ENCODE results near the gene RASL11A. TPM values are rescaled to one million over a fixed set of nuclear protein-coding genes. Genes with fewer than 3 reads are reported as not detected.

Gene RASL11A
- total and polyA plus RNA-seq, 2 of the 13 experiments (the other 11 are each of a cell fraction or from before 2014, with no cell fraction given), result 3.0 to 4.1 TPM

GRCh38 chr13:27276188-27276587 is 5.6 kb downstream of the RASL11A start:
- Histone ChIP-seq H3K36me3 (replicated peaks in 1 of 2; ENCODE audit: control insufficient read depth in 1 of 2, insufficient read depth in 2 of 2, low read length in 2 of 2) (no peaks in the 10 kb centered on the region), H2AFZ (ENCODE audit: low read length) (no peak overlapping the region), H3K9me3 (ENCODE audit: low read length) (no peaks in the 10 kb centered on the region), H3K4me3 (replicated peaks in 1 of 3; ENCODE audit: insufficient read depth in 1 of 3, low read depth in 2 of 3, low read length in 3 of 3) (no peak overlapping the region), H3K9ac (ENCODE audit: insufficient read depth, low read depth, low read length) (no peak overlapping the region), H3K79me2 (ENCODE audit: insufficient read depth, low read length) (no peaks in the 10 kb centered on the region), H3K27ac (ENCODE audit: extremely low read length, insufficient read depth, low read length) (no peak overlapping the region), H3K4me2 (ENCODE audit: low read depth, low read length) (no peak overlapping the region), H4K20me1 (ENCODE audit: insufficient read depth, low read length) (no peaks in the 10 kb centered on the region), H3K4me1 (ENCODE audit: insufficient read depth, low read length) (peaks cover 20% of the 10 kb centered on the region), H3K27me3 (ENCODE audit: control insufficient read depth in 1 of 2, insufficient read depth in 2 of 2, low read length in 2 of 2) (no peaks in the 10 kb centered on the region)
- in situ Hi-C loops (cut with HindIII; ENCODE audit: extremely low pct_ligation_motif_present, low pct_unique_long_range_greater_than_20kb), result no loop called here
- ATAC-seq, result no peak
- DNase-seq (ENCODE audit: low spot score), result no peak
- CTCF ChIA-PET (ENCODE audit: low intra/inter-chr PET ratio, low total read pairs), result no interaction called here
- no TSS peak for BruUV-seq (replicated peaks)
- no peak for FAIRE-seq
- TF ChIP-seq CEBPG (CRISPR knock-in tag; IDR thresholded peaks at IDR 0.05), result no peak
- no peak for TF ChIP-seq TSC22D2 (CRISPR knock-in tag; IDR thresholded peaks at IDR 0.05; ENCODE audit: borderline replicate concordance)
- TF ChIP-seq KDM2A (CRISPR knock-in tag; IDR thresholded peaks at IDR 0.05; ENCODE audit: borderline replicate concordance, low read depth), result no peak
- TF ChIP-seq ARID5B (CRISPR knock-in tag; IDR thresholded peaks at IDR 0.05), result no peak
- no peak for TF ChIP-seq ZNF678 (CRISPR knock-in tag; IDR thresholded peaks at IDR 0.05)
- TF ChIP-seq ZFX (CRISPR knock-in tag; IDR thresholded peaks at IDR 0.05; ENCODE audit: low read depth), result no peak
- TF ChIP-seq NFAT5 (CRISPR knock-in tag; IDR thresholded peaks at IDR 0.05), result no peak
- 28% methylated on average over 7 of the region's 7 CpGs for WGBS (ENCODE audit: low lambda C conversion rate)
- intact Hi-C loops (cut with micrococcal nuclease; ENCODE audit: unreplicated experiment), result no loop called here
- POLR2A ChIA-PET, result no interaction called here
